Islet precursor cell (in vitro differentiated cells): ENCODE measurements around the gene DYNC2I2.
A peak's percentile ranks its signal among the peaks of the same experiment; 100 is the strongest.

ENCODE experiments used
- DNase-seq: peaks from one replicate; pipeline ENCODE4 v3.0.0-alpha.2; 2018

DYNC2I2 gene

GRCh38 chr9:128635266-128636023, 21.2 kb downstream of the DYNC2I2 start:
- DNase-seq = peak; percentile 100

- no peak for DNase-seq
These were observed 21.9 kb downstream of the DYNC2I2 start for GRCh38 chr9:128634651-128635262.

GRCh38 chr9:128634111-128634510, 22.5 kb downstream of the DYNC2I2 start:
- DNase-seq = no peak

DNA sequence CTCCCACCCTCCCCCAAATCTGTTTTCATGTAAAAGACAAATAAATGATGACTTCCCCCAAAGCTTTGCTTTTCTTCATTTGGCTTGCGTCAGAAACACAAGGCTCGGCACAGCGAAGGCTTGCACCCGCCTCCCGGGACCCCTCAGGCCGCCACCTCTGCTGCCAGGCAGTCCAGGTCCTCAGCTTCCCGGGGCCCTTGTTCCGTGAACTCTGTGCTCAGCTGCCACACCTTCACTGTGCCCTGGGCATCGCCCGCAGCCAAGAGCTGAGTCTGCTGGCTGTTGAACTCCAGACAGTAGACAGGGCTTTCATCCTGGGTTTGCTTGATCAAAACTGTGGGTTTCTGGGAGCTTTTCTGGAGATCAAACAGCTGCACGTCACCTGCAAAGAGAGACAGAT, 23.0 kb downstream of the DYNC2I2 start:
- no peak for DNase-seq

GRCh38 chr9:128633057-128633456, 23.6 kb downstream of the DYNC2I2 start:
- DNase-seq = no peak

- DNase-seq = no peak
These were observed 24.2 kb downstream of the DYNC2I2 start for GRCh38 chr9:128632486-128632885.

- DNase-seq = no peak
These were observed 24.6 kb downstream of the DYNC2I2 start for GRCh38 chr9:128632066-128632465.

GRCh38 chr9:128631636-128632035, 25.0 kb downstream of the DYNC2I2 start:
- no peak for DNase-seq

- DNase-seq = no peak
These were observed 26.6 kb downstream of the DYNC2I2 start for GRCh38 chr9:128629852-128630545.

DNA sequence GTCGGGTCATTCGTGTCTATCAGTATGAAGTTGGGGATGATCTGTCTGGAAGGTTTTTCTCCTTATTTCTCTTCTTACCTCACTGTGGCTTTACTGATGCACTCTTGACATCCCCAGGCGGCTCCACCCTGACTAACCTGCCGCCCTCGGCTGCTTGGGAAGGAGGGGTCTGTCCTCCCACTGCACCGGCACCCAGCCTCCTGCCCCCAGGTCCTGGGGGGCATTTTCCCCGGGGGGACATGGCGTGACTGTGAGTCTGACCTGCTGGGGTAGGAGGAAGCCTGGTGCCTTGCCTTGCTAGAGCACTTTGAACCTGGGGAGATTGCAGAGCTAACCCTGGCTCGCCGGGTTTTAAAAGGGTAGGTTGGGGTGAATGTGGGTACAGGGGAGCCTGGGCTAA, 27.5 kb downstream of the DYNC2I2 start:
- no peak for DNase-seq

DNA sequence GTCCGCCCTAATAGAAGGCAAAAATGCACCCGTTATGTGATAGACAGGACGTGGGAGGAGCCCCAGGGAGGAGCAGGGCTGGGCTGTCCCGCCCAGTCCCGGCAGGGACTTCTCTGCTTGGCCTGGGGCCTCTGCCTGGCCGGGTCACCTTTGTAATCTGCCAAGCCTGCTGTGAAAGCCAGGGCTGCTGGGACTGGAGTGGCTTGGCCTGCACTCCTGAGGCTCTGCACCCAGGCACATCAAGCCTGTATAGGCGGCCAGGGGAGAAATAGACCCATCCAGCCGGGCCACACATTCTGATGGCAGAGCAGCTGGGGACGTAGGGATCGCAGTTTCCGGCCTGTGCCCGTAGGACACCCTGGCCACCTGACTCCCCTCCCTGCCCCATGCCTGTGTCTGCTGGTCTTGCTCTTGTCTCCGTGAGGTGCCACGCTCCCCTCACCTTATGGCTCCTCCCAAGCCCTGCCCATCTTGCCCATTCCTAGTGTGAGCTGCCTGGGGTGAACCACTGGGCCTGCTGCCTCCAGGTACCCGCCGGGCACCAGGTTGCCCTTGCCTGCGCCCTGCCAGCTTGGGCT, 28.1 kb downstream of the DYNC2I2 start:
- peak; percentile 70 for DNase-seq

DNA sequence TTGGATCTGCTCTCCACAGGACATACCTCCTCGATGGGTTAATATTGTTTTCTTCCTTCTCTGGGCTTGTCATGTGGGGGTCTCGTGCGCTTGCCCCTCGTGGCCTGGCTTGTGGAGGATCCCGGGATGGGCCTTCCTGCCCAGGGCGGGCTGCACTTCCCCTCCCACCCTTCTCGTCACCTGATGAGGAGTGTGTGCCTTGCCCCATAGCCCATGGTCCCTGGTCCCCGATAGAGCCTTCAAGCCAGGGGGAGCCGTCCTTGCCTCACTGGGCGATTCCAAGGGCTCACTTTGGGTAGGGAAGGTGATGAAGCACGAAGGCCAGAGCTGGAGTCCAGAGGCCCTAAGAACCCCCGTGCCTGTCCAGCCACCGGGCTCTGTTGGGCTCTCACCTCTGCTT, 28.7 kb downstream of the DYNC2I2 start:
- no peak for DNase-seq

DNA sequence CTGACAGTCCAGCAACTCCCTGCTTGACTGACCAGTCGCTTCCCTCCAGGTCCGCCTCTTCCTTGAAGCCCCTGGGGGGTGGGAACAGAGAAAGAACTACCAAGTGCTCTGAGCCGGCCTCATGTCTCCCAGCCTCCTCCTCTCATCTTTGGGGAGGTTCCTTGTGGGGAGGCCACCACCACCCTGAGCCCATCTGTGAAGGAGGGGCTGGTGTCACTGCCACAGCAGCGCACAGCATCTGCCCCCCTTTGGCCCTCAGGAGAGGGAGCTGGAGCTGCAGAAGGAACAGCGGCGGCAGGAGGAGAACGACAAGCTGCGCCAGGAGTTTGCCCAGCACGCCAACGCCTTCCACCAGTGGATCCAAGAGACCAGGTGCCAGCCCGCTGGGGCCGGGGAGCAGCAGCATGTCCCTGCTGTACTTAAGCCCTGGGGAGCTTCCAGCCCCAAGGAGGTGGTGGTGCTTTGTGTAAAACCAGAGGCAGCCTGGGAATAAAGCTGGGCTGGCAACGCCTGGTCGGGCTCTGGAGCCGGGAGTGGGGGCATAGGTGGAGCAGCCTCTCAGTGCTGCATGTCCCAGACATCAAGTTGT, 29.4 kb downstream of the DYNC2I2 start:
- DNase-seq = no peak

DNA sequence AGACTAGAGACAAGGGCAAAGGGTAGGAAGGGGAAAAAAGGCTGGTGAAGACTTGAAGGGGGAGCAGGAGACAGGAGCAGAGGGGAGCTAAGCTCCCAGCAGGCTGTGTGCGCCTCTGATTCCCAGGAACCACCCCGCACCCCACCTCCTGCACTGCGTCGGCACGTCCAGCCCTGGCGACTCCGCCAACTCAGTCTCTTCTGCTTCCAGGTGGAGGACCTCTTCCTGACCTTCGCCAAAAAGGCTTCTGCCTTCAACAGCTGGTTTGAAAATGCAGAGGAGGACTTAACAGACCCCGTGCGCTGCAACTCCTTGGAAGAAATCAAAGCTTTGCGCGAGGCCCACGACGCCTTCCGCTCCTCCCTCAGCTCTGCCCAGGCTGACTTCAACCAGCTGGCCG, 30.5 kb downstream of the DYNC2I2 start:
- DNase-seq = no peak

GRCh38 chr9:128625391-128626146, 31.1 kb downstream of the DYNC2I2 start:
- DNase-seq = no peak

DNA sequence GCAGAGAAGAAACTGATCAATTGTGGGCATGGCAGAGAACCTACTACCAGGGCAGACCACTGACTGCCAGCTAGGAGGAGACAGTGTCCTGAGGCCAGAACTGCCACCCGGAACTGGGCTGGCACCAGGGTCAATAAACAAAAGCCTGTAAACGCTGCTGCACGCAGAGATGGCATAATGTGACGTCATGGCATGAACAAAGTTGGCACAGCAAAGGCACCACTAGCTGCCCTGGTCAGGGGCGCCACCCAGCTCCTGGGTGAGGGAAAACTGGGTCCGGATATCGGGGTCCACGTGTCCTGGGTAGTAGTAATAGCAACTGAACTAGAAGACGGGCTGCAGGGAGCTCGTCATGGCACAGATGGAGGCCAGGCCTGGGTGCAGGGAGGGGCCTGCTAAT, 32.1 kb downstream of the DYNC2I2 start:
- DNase-seq = no peak

DNA sequence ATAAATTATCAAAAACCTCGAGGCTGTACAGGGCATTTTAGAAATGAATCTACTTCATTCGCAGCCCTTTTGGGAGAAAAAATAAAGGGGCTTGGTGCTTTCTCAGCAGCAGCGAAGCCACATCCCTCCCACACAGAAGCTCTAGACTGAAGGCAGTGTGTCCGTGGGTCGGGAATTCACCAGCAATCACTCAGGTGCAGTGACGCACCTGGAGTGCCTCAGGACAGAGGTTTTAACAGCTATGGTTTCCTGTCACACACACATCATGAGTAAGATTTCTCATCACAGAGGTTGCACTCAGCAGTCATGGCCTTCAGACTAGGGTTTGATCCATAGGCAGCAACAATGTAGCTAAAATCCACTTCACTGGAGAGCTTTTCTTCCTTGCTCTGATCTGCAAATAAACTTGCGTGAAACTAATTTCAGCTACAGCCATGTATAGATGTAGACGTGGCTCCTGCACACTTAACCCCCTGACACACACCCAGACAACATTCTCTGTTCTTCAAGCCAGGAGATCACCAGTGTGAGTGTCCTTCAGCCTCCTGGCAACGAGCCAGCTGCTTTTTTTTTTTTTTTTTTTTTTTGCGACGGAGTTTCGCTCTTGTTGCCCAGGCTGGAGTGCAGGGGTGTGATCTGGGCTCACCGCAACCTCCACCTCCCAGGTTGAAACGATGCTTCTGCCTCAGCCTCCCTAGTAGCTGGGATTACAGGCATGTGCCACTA, 34.8 kb downstream of the DYNC2I2 start:
- DNase-seq = no peak

DNA sequence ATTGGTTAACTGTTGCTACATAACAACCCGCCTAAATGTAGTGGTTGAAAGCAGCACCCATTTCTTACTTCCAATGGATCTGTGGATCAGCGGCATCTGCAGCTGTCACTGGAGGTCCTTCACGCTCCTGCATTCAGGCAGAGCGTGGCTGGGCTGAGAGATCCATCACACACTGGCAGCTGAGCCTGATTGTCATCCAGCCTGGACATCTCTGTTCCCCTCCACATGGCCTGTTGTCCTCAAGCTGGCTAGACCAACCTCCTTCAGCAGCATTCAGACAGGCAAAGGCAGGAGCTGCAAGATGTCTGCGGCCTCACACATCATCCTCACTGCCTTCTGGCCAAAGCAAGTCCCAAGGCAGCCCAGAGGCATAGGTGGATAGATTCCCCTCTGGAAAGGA, 36.9 kb downstream of the DYNC2I2 start:
- no peak for DNase-seq

DNA sequence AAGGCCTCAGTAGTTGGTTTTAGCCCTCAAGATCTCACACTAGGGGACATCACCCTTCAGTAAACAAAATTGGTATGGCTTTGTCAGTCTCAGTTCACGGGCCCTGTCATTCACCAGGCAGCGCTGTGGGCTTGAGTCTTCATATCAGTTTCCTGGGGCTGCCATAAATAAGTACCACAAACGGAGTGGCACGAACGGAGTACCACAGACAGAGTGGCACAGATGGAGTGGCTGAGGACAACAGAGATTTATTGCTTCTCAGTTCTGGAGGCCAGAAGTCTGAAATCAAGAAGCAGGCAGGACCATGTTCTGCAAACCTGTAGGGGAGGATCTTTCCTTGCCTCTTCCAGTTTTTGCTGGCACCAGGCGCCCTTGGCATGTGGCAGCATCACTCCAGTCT, 37.5 kb downstream of the DYNC2I2 start:
- DNase-seq = no peak

DNA sequence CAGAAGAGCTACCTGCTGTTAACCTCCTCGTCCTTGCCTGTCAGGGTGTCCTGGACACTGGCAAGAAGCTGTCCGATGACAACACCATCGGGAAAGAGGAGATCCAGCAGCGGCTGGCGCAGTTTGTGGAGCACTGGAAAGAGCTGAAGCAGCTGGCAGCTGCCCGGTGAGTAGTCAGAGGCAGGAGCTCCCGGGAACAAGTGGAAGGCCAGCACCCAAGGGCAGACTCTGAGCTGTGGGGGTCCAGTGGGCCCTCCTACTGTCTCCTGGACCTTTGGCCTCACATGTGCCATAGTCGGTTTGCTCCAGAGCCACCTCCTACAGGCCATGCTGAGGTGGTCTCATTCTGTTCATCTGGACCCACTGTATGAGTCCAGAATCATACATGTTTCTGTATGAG, 38.7 kb downstream of the DYNC2I2 start:
- DNase-seq = no peak

GRCh38 chr9:128615571-128615970, 41.1 kb downstream of the DYNC2I2 start:
- DNase-seq = no peak

GRCh38 chr9:128614728-128615127, 41.9 kb downstream of the DYNC2I2 start:
- DNase-seq = no peak
